ENCODE data around the gene CELF1. TPM values are rescaled to one million over a fixed set of nuclear protein-coding genes. Genes with fewer than 3 reads are reported as not detected.
A peak's percentile ranks its signal among the peaks of the same experiment; 100 is the strongest.

The CELF1 gene
- total and polyA plus RNA-seq, 2 donors (not counting 1 experiment from before 2014, with no cell fraction given), result 81.1 to 100 TPM

- Histone ChIP-seq H3K79me2 (ENCODE audit: control insufficient read depth, insufficient read depth, low read length) (peaks cover 77% of the 10 kb centered on the region), H3K4me1 (ENCODE audit: control insufficient read depth, extremely low read depth, insufficient read depth, low read length) (peaks cover 38% of the 10 kb centered on the region), H3K27me3 (ENCODE audit: control insufficient read depth, insufficient read depth, low read length) (no peaks in the 10 kb centered on the region), H3K9ac (ENCODE audit: insufficient read depth, low read length) (no peak overlapping the region), H3K4me2 (ENCODE audit: extremely low read depth, insufficient read depth, low read length) (no peak overlapping the region), H2AFZ (ENCODE audit: low read length) (no peak overlapping the region), H3K36me3 (ENCODE audit: control insufficient read depth, insufficient read depth, low read length) (no peaks in the 10 kb centered on the region), H3K27ac (ENCODE audit: insufficient read depth, low read length) (peak overlapping the region; percentile 60), H3K9me3 (ENCODE audit: control insufficient read depth, insufficient read depth, low read depth, low read length) (no peaks in the 10 kb centered on the region), H4K20me1 (ENCODE audit: control insufficient read depth, extremely low read depth, insufficient read depth, low read length) (no peaks in the 10 kb centered on the region), H3K4me3 (replicated peaks in 1 of 4; ENCODE audit: control extremely low read depth in 1 of 4, insufficient read depth in 1 of 4, low read depth in 3 of 4, low read length in 4 of 4) (no peak overlapping the region)
- no peak for DNase-seq (ENCODE audit: low read depth in 2 of 2)
- TF ChIP-seq EZH2 (IDR thresholded peaks at IDR 0.05; ENCODE audit: low read length, missing control alignments) (no peak), CTCF (conservative IDR thresholded peaks at IDR 0.05 in 1 of 2, IDR thresholded peaks at IDR 0.05 in 1 of 2; ENCODE audit: low read depth in 1 of 2, low read length in 2 of 2) (no peak)
These were observed 40.2 kb downstream of the CELF1 start for GRCh38 chr11:47512701-47513100.

- no peak for DNase-seq (ENCODE audit: low read depth in 2 of 2)
- H3K27ac ChIP-seq (ENCODE audit: insufficient read depth, low read length), result no peak overlapping the region
- no peak overlapping the region for H3K9ac ChIP-seq (ENCODE audit: insufficient read depth, low read length)
- no peaks in the 10 kb centered on the region for H4K20me1 ChIP-seq (ENCODE audit: control insufficient read depth, extremely low read depth, insufficient read depth, low read length)
- H3K9me3 ChIP-seq (ENCODE audit: control insufficient read depth, insufficient read depth, low read depth, low read length), result no peaks in the 10 kb centered on the region
- no peak overlapping the region for H2AFZ ChIP-seq (ENCODE audit: low read length)
- peaks cover 76% of the 10 kb centered on the region for H3K79me2 ChIP-seq (ENCODE audit: control insufficient read depth, insufficient read depth, low read length)
- no peak for TF ChIP-seq CTCF (conservative IDR thresholded peaks at IDR 0.05 in 1 of 2, IDR thresholded peaks at IDR 0.05 in 1 of 2; ENCODE audit: low read depth in 1 of 2, low read length in 2 of 2)
- no peaks in the 10 kb centered on the region for H3K36me3 ChIP-seq (ENCODE audit: control insufficient read depth, insufficient read depth, low read length)
- H3K4me3 ChIP-seq (replicated peaks in 1 of 4; ENCODE audit: control extremely low read depth in 1 of 4, insufficient read depth in 1 of 4, low read depth in 3 of 4, low read length in 4 of 4), result no peak overlapping the region
- no peak overlapping the region for H3K4me2 ChIP-seq (ENCODE audit: extremely low read depth, insufficient read depth, low read length)
- no peaks in the 10 kb centered on the region for H3K27me3 ChIP-seq (ENCODE audit: control insufficient read depth, insufficient read depth, low read length)
- peaks cover 41% of the 10 kb centered on the region for H3K4me1 ChIP-seq (ENCODE audit: control insufficient read depth, extremely low read depth, insufficient read depth, low read length)
These were observed 41.0 kb downstream of the CELF1 start for GRCh38 chr11:47511917-47512316.

GRCh38 chr11:47510209-47510608, 42.7 kb downstream of the CELF1 start:
- H2AFZ ChIP-seq (ENCODE audit: low read length), result no peak overlapping the region
- no peak overlapping the region for H3K27ac ChIP-seq (ENCODE audit: insufficient read depth, low read length)
- peaks cover 75% of the 10 kb centered on the region for H3K79me2 ChIP-seq (ENCODE audit: control insufficient read depth, insufficient read depth, low read length)
- no peaks in the 10 kb centered on the region for H3K36me3 ChIP-seq (ENCODE audit: control insufficient read depth, insufficient read depth, low read length)
- H3K27me3 ChIP-seq (ENCODE audit: control insufficient read depth, insufficient read depth, low read length), result no peaks in the 10 kb centered on the region
- no peak overlapping the region for H3K4me3 ChIP-seq (replicated peaks in 1 of 4; ENCODE audit: control extremely low read depth in 1 of 4, insufficient read depth in 1 of 4, low read depth in 3 of 4, low read length in 4 of 4)
- H3K4me2 ChIP-seq (ENCODE audit: extremely low read depth, insufficient read depth, low read length), result no peak overlapping the region
- no peaks in the 10 kb centered on the region for H4K20me1 ChIP-seq (ENCODE audit: control insufficient read depth, extremely low read depth, insufficient read depth, low read length)
- TF ChIP-seq CTCF (conservative IDR thresholded peaks at IDR 0.05 in 1 of 2, IDR thresholded peaks at IDR 0.05 in 1 of 2; ENCODE audit: low read depth in 1 of 2, low read length in 2 of 2) (no peak), EZH2 (IDR thresholded peaks at IDR 0.05; ENCODE audit: low read length, missing control alignments) (no peak)
- no peak for DNase-seq (ENCODE audit: low read depth in 2 of 2)
- no peaks in the 10 kb centered on the region for H3K9me3 ChIP-seq (ENCODE audit: control insufficient read depth, insufficient read depth, low read depth, low read length)
- H3K4me1 ChIP-seq (ENCODE audit: control insufficient read depth, extremely low read depth, insufficient read depth, low read length), result peaks cover 36% of the 10 kb centered on the region
- H3K9ac ChIP-seq (ENCODE audit: insufficient read depth, low read length), result no peak overlapping the region

All from fibroblast of lung (primary cell).